Ureter (tissue), 1 donor: ENCODE measurements around the gene OR10AD1. TPM values are rescaled to one million over a fixed set of nuclear protein-coding genes. Genes with fewer than 3 reads are reported as not detected.

Source experiments
- DNase-seq: peaks from one replicate; pipeline ENCODE4 v3.0.0-alpha.2; 2020; ENCODE audit warnings: low spot score
- total RNA-seq: library from RNA; stranded (reverse); gene quantifications from one replicate; pipeline ENCODE4 v1.2.4, GENCODE V29; 2023
- donor health status: DM: yes; HTN: yes; CAD: no.

OR10AD1 gene
- total RNA-seq, 1 donor from 2014 or later: not detected

GRCh38 chr12:48191096-48191495, 12.0 kb downstream of the OR10AD1 start:
- DNase-seq: no peak

GRCh38 chr12:48189331-48190125, 13.6 kb downstream of the OR10AD1 start:
- peak; percentile 73 for DNase-seq

GRCh38 chr12:48187916-48188695, 15.0 kb downstream of the OR10AD1 start:
- no peak for DNase-seq

- no peak for DNase-seq
Measured at GRCh38 chr12:48185181-48185919, 17.7 kb downstream of the OR10AD1 start.

GRCh38 chr12:48184549-48184922, 18.6 kb downstream of the OR10AD1 start:
- DNase-seq: no peak

GRCh38 chr12:48183876-48184548, 19.1 kb downstream of the OR10AD1 start:
- no peak for DNase-seq

GRCh38 chr12:48183091-48183875, 19.8 kb downstream of the OR10AD1 start, which contains the start of gene CCDC184:
Gene CCDC184 (plus strand): TSS chr12:48183644. CDS start chr12:48184123, 479 bp downstream.
- DNase-seq: peak; percentile 69

- no peak for DNase-seq
Measured at GRCh38 chr12:48182631-48183030, 20.5 kb downstream of the OR10AD1 start.

- DNase-seq: no peak
Measured at GRCh38 chr12:48180857-48181495, 22.1 kb downstream of the OR10AD1 start.

- no peak for DNase-seq
Measured at GRCh38 chr12:48180424-48180823, 22.7 kb downstream of the OR10AD1 start.

GRCh38 chr12:48179466-48179865, 23.6 kb downstream of the OR10AD1 start:
- DNase-seq: no peak

GRCh38 chr12:48177982-48178381, 25.1 kb downstream of the OR10AD1 start:
- DNase-seq: no peak

GRCh38 chr12:48176417-48176751, 26.7 kb downstream of the OR10AD1 start:
- no peak for DNase-seq

- DNase-seq: no peak
Measured at GRCh38 chr12:48175613-48176416, 27.3 kb downstream of the OR10AD1 start.

- no peak for DNase-seq
Measured at GRCh38 chr12:48169011-48169410, 34.1 kb downstream of the OR10AD1 start.

GRCh38 chr12:48165089-48165981, 37.8 kb downstream of the OR10AD1 start:
- no peak for DNase-seq

GRCh38 chr12:48164451-48164850, 38.6 kb downstream of the OR10AD1 start:
- DNase-seq: no peak

- no peak for DNase-seq
Measured at GRCh38 chr12:48163150-48163747, 39.8 kb downstream of the OR10AD1 start.
